Glomerular visceral epithelial cell (primary cell): ENCODE data around the gene URAD.
"Not testable (repeated sequence)": the region's sequence is repeated elsewhere in the genome, so short reads cannot be mapped to it uniquely, and the experiment has no call there.

ENCODE experiments used
- DNase-seq: peaks from one replicate; pipeline ENCODE4 v3.0.0-alpha.2; 2016; ENCODE audit errors: extremely low spot score

The URAD gene, protein sequence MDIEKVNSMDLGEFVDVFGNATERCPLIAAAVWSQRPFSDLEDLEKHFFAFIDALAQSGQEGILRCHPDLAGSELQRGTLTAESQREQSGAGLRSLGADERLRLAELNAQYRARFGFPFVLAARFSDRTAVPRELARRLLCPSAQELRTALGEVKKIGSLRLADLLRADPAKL

GRCh38 chr13:27988520-27988919, at the start of gene URAD:
URAD (minus strand) TSS chr13:27988693; CDS start chr13:27988637, 56 bp downstream.
- no peak for DNase-seq

DNA sequence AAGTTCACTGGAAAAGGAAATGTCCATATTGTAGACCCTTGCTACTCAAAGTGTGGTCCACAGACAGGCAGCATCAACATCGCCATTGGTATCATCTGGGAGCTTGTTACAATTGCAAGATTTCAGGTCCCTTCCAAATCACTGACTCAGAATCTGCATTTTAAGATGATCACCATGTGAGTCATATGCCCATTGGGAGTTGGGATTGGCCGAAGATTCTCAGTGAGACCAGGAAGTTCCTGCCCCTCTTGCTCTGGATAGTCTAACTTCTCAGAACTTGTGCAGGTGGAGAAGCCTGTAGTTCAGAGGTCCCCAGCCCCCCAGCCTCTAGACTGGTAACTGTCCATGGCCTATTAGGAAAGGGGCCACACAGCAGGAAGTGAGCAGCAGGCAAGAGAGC, 48.9 kb upstream of the URAD start:
- no peak for DNase-seq

GRCh38 chr13:28035146-28035782, 46.8 kb upstream of the URAD start:
- no peak for DNase-seq

GRCh38 chr13:28033894-28034655, 45.6 kb upstream of the URAD start:
- no peak for DNase-seq

GRCh38 chr13:28032438-28032837, 43.9 kb upstream of the URAD start:
- not testable (repeated sequence) for DNase-seq

- DNase-seq: no peak
Observed at GRCh38 chr13:28031896-28032288, 43.4 kb upstream of the URAD start.

DNA sequence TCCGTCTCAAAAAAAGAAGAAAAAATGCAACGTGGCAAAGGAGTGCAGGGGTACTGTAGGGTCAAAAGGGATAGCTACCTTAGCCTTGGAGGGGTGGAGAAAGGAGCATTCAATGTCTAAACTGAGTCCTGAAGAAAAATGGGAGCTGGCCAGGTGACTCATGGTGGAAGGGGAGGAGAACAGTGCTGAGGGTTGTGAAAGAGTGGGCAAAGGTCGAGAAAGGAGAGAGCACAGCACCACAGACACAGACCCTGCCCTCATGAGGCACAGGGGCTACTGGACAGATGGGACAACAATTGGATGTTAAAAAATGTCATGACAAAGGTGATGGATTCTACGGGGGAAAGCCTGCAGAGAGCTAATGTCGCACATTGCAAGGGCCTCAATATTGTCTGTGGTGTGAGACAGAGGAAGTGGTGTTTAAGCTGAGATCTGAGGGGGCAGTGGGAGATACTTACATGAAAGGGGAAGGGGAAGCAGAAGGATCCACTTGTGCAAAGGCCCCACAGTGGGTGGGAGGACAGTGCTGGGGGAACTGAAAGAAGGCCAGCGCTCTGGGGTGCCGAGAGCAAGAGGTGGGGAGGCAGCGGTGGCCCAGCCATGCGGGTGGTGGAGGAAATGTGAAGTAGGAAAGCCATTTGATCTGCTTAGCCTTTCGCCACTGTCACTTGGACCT, 42.9 kb upstream of the URAD start:
- DNase-seq: no peak

GRCh38 chr13:28027607-28028364, 39.3 kb upstream of the URAD start:
- DNase-seq: no peak

DNA sequence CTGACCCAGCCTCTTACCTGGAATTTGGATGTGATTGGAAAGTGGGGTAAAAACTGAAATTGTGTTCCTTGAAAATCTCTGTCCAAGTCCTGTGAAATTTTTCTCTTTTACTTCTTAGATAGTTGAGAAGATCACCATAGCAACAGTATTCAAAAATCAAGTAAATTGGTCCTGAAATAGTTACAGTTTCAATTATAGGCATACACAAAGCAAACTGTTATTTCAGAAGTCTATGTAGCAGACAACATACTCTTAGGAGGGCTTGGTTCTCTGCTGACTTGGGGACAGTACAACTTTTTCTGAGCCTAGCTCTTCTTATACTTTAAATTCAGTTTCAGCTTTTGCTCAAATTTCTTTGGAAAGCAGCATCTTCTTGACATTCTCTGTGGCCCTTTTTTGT, 38.6 kb upstream of the URAD start:
- DNase-seq: no peak

DNA sequence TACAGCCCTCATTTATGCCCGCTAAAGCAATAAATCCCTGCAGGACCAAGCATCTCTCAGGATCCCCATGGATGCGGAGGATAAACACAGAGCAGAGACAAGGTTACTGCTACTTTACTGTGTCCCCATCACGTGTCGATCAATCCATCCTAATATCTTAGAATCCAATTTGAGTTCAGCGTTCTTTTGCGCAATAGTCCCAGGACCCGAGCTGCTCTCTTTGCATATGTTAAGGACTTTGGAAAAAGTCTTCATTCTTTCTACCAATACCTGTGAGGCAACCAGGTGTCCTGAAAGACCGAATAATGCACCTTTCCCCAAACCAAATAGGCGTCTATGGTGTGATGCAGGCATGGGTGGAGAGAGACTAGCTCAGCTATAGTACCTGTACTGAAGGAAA, 38.0 kb upstream of the URAD start:
- no peak for DNase-seq

- no peak for DNase-seq
Observed at GRCh38 chr13:28022848-28023518, 34.5 kb upstream of the URAD start.

DNA sequence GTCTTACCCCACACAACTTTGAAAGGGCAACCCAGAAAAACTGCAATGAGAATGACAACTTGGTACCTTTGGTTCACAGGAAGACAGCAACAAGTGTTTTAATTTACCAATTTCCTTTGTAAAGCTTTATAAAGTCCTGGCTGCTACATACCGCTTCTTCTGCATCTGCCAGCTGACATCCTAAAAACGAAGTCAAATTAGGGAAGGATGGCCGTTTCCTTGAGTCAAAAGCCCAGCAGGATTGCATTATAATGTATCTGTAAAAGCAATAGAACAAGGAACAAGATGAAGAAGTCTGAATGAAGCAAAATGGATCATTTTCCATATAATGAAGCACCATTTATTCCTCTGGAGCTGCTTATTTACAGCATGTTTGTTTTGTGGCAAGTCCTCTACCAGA, 25.8 kb upstream of the URAD start:
- DNase-seq: no peak

DNA sequence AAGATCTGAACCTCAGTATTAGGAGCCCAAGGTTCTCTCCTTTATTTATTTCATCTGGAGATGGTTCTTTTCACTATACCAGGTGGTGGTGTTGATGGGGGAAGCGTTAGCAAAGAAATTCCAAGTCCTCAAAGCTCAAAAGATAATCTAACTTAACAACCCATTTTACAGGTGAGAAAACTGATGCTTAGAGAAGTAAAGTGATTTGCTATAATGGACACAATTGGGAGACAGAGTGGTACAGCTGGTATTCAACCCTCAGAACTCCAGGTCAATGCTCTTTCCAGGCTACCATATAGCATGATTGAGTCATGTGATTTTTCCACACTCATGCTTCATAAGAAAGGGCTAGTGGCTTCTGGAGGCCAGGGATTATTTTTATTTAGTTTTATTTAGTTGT, 25.0 kb upstream of the URAD start:
- no peak for DNase-seq

GRCh38 chr13:28012896-28013295, 24.4 kb upstream of the URAD start:
- DNase-seq: no peak

- DNase-seq: no peak
Observed at GRCh38 chr13:28012383-28012782, 23.9 kb upstream of the URAD start.

GRCh38 chr13:28010046-28010445, 21.6 kb upstream of the URAD start:
- no peak for DNase-seq

DNA sequence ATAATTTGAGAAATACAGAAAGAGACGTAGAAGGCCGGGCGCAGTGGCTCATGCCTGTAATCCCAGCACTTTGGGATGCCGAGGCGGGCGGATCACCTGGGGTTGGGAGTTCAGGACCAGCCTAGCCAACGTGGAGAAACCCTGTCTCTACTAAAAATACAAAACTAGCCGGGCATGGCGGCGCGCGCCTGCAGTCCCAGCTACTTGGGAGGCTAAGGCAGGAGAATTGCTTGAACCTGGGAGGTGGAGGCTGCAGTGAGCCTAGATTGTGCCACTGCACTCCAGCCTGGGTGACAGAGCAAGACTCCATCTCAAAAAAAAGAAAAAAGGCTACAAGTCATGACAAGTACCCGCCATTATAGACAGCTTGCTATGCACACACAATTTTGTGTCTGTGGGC, 16.5 kb upstream of the URAD start:
- DNase-seq: not testable (repeated sequence)

- no peak for DNase-seq
Observed at GRCh38 chr13:28002886-28003698, 14.6 kb upstream of the URAD start.

DNA sequence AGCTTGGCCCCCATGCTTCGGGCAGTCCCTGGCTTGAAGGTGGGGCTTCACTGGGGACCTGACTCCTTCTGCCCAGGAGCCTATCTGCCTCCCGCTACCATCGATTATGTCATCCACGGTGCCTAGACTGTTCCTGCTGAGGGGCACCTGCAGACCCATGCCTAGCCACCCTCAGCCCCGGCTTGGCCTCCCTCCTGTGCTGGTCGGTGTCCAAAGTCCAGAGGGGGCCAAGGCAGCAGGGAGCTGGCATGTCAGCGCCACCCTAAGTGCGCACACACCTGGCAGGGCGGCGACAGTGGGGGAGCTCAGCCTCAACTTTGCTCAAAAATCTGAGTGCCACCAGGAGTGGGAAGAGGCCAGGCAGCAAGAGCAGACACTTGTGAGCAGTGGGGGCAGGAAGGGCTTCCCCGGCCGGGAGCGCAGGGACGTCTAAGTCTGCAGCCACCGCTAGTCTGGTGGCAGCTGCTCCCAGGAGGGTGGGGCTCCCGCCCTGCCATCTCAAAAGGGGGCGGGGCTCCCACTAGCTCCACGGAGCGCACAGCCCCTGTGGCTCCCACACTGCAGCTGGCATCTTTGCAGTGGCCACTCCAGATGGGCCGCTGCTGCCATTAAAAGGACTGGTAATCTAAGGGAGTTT, 13.5 kb upstream of the URAD start:
- no peak for DNase-seq

GRCh38 chr13:28001049-28001448, 12.6 kb upstream of the URAD start:
- DNase-seq: no peak
